Measurements from ENCODE around the gene FMNL3.
"Not testable (repeated sequence)": the region's sequence is repeated elsewhere in the genome, so short reads cannot be mapped to it uniquely, and the experiment has no call there.

FMNL3 gene, protein sequence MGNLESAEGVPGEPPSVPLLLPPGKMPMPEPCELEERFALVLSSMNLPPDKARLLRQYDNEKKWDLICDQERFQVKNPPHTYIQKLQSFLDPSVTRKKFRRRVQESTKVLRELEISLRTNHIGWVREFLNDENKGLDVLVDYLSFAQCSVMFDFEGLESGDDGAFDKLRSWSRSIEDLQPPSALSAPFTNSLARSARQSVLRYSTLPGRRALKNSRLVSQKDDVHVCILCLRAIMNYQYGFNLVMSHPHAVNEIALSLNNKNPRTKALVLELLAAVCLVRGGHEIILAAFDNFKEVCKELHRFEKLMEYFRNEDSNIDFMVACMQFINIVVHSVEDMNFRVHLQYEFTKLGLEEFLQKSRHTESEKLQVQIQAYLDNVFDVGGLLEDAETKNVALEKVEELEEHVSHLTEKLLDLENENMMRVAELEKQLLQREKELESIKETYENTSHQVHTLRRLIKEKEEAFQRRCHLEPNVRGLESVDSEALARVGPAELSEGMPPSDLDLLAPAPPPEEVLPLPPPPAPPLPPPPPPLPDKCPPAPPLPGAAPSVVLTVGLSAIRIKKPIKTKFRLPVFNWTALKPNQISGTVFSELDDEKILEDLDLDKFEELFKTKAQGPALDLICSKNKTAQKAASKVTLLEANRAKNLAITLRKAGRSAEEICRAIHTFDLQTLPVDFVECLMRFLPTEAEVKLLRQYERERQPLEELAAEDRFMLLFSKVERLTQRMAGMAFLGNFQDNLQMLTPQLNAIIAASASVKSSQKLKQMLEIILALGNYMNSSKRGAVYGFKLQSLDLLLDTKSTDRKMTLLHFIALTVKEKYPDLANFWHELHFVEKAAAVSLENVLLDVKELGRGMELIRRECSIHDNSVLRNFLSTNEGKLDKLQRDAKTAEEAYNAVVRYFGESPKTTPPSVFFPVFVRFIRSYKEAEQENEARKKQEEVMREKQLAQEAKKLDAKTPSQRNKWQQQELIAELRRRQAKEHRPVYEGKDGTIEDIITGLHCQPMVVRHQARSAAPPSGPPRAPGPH

GRCh38 chr12:49707128-49707811, at the start of gene FMNL3:
Gene FMNL3, minus strand, starts transcription at chr12:49707405. Its CDS starts 225 bp downstream, at chr12:49707180.
- peak; percentile 99 to 100 for DNase-seq

GRCh38 chr12:49750996-49751393, 43.8 kb upstream of the FMNL3 start:
- no peak for DNase-seq

- peak; percentile 37 to 46 for DNase-seq
Observed at GRCh38 chr12:49750027-49750995, 43.1 kb upstream of the FMNL3 start.

DNA sequence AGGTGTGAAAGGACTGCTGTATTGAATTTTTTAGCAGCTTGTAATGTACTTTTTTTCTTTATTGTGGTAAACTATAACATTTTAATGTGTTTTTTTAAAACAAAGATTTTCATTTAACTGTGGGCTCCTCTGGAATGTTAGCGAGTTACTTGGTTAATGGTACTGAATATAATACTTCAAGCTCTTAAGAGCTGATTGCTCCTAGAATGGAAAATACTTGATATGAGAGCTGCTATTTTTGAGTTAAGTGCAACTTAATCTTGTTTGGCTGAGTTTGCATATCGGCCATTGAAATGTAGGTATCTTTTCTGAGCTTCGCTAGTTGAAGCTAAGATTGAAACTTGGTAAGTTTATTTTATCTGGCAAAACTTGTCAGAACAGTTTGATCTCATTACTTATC, 41.6 kb upstream of the FMNL3 start:
- DNase-seq = no peak

GRCh38 chr12:49748306-49748705, 41.1 kb upstream of the FMNL3 start:
- DNase-seq = no peak

- DNase-seq = no peak
Observed at GRCh38 chr12:49744363-49744885, 37.2 kb upstream of the FMNL3 start.

DNA sequence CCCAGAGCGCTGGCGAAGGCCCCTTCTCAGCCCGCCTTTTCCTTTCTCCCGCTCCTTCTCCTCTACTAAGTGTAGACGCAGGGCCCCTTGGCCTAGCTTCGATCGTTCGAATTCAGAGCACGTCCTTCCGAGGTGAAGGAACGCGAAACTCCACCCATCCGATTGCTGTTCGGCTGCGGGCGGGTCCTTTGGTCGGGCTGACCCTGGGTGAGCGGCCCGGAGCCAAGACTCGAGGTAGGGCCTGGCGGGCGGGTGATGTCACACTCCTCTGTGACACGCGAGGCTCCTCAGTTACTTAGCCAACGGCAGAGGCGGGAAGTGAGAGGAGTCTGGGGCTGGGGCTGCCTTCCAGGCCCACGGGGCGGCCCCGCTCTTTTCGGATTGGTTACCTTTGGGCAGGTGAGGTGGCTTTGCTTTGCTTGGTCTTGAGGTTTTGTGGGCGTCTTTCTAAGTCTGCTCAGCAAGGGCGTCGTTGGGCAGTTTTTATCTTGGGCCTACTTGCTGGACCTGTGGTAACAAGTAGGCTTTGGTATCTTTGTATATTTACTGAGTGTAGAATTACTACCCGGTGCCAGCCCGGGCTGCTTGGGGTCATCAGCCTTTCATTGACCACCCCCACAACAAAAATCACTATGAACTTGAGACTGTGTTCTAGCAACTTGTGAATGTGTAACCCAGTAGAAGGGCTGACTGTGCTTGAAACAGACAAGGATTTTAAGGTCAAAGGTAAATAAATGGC, 34.8 kb upstream of the FMNL3 start:
- peak; percentile 74 to 75 for DNase-seq

DNA sequence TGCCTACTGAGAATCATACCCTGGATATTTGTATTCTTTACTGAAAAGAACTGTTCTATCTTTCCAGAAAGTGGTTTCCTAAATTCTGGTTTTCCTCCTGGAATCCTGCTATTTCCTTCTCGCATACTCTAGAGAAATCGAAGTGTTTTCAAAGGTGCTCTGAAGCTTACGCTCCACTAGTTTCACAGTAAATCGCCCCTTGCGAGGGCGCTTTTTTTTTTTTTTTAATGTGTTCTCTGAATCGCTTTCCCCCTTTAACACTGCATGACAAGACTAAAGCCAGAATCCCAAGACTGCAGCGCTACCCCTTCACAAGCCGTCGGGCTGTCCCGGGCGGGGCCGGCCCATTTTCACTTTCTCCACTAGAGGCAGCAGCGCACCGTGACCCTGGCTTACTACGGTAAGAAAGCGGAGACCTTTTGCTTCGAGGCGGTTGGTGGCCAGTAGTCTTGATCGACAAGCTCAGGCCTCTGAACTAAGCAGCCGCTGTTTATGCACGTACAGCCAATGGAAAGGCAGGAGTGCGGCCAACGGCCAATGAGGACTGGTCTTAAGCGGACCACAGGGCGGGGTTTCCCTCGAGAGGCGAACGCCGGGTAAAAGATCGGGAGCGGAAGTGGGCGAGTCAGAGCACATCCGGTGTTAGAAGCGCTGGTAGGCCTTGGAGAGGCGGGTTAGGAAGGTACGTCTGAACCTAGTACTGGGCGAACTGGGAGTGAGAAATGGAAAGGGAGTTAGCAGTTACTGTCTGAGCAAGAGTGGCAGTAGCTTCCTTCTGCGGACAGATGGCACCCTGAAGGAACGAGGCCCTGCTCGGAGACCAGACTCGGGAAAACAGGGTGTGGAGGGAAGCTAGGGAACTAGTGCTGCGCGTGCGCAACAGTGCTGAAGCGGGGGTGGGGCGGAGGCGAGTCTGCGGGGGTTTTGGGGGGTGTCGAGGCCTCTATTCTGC, 34.0 kb upstream of the FMNL3 start, which contains the start of gene TMBIM6:
TSS of gene TMBIM6 (plus strand) at position 628 of the 952 bp plus-strand sequence. CDS start 10,937 bp downstream, outside the sequence.
- peak; percentile 94 to 97 for DNase-seq

- not testable (repeated sequence) for DNase-seq
Observed at GRCh38 chr12:49740277-49740676, 33.1 kb upstream of the FMNL3 start.

DNA sequence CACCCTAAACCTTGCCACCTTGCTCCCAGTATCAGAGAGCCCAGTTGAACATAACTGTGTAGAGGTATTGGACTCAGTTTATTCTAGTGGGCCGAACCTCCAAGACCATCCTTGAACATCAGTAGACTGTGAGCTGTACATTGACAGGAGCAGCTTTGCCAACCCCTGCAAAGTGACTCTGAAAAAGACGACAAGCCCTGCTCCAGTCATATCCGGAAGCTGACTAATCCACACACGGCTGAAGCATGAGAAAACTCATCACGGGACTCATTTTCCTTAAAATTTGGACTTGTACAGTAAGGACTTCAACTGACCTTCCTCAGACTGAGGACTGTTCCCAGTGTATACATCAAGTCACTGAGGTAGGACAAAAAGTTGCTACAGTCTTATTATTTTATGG, 31.5 kb upstream of the FMNL3 start:
- DNase-seq = not testable (repeated sequence)

GRCh38 chr12:49734900-49735299, 27.7 kb upstream of the FMNL3 start:
- DNase-seq = not testable (repeated sequence)

DNA sequence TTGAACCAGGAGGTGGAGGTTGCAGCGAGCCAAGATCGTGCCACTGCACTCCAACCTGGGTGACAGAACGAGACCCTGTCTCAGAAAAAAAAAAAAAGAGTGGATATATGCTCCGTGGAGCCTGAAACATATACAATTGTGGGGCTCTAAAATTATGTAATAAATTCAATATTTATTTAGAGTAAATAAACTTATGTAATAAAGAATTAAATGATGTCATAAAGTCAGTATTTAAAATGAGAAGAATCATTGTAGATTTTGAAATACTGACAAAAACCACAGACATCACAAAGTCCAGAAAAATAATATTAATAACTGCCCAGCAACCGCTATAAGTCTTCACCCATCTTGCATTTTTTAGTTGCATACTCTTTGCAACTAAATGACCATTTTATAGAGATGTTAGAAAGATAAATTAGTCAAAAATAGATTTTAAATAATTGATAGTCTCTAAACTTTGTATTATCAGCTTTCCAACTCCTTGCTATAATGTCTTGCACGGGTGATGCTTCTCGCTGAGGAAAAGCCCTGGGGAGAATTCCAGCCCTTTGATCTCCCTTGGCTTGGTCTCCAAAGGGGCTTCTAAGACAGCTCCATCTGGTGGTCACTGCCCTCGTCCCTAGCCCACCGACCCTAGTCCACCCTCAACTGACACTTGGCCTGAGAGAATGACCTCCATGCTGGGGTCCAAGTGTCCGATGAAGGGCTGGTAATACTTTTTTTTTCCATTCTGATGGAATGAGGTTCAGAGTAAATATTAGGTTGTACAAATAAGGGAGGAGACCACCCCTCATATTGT, 26.2 kb upstream of the FMNL3 start:
- DNase-seq = no peak

GRCh38 chr12:49730568-49731101, 23.4 kb upstream of the FMNL3 start:
- no peak for DNase-seq

DNA sequence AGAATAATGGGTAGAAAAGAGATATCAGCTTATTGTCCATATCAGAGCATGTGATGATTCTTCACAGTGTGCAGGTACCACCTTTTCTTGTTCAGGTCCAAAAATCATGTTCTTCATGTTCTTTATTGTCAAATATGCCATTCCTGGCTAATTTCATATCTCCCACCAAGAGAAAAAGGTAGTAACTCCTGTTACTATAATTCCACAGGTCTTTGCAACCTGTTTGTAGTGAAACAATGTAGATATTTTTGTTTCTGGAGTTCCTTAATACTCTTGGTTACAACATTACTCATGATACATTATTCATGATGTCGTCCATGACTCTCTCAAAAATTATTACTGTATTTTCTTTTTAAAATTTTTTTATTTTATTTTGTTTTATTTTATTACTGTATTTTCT, 22.8 kb upstream of the FMNL3 start:
- no peak for DNase-seq

GRCh38 chr12:49728446-49728845, 21.2 kb upstream of the FMNL3 start:
- DNase-seq = no peak

DNA sequence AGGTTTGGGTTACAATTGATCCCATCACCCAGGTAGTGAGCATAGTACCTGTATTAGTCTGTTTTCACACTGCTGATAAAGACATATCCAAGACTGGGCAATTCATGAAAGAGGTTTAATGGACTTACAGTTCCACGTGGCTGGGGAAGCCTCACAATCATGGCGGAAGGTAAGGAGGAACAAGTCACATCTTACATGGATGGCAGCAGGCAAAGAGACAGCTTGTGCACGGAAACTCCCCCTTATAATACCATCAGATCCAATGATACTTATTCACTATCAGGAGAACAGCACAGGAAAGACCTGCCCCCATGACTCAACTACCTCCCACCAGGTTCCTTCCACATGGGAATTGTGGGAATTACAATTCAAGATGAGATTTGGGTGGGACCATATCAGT, 14.2 kb upstream of the FMNL3 start:
- not testable (repeated sequence) for DNase-seq

DNA sequence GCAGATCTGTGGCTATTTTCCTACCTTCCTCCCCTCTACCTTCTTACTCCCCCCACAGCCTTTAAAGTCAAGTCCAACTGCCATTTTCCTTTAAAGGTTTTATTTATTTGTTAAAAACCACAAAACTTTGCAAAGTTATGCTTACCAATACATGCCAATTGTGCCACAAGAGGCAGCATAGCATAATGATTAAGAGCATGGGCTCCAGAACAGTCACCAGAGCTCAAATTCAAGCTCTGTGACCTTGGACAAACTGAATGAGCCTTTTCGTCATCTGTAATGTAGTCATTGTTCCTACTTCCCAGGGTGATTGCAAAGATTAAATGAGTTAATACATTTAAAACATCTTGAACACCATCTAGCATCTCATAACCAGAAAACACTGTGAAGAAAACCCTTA, 13.0 kb upstream of the FMNL3 start:
- no peak for DNase-seq

- not testable (repeated sequence) for DNase-seq
Observed at GRCh38 chr12:49717800-49718199, 10.6 kb upstream of the FMNL3 start.

All from stimulated activated CD4-positive, alpha-beta T cell treated with anti-CD3 and anti-CD28 coated beads, Interleukin-2, amount 100 ng/mL, for 48 hours (primary cell).